DOHH2 (cell line): ENCODE results near the gene ADAM8.

Experiments
- H3F3A ChIP-seq: fragments of 200-600 bp; sonication (generic), shearing (Covaris generic); 2 replicates; pipeline ENCODE4 v1.6.0; 2016; ENCODE audit warnings: antibody characterized with exemption, mild to moderate bottlenecking; ENCODE audit not compliant: control insufficient read depth, insufficient read depth
- H3K27ac ChIP-seq: fragments of 200-600 bp; sonication (generic); 2 replicates; pipeline ENCODE4 v1.5.1; 2014; ENCODE audit warnings: low read depth, mild to moderate bottlenecking, low read length, moderate library complexity
- H3K27me3 ChIP-seq: fragments of 200-600 bp; sonication (generic); 2 replicates; pipeline ENCODE4 v1.6.1; 2014; ENCODE audit warnings: mild to moderate bottlenecking, low read length, mixed read lengths; ENCODE audit not compliant: control insufficient read depth
- H3K36me3 ChIP-seq: fragments of 200-600 bp; sonication (generic); 2 replicates; pipeline ENCODE4 v1.6.1; 2014; ENCODE audit warnings: mild to moderate bottlenecking, low read length, moderate library complexity, mixed read lengths; ENCODE audit not compliant: control insufficient read depth
- H3K4me1 ChIP-seq: fragments of 200-600 bp; sonication (generic); 2 replicates; pipeline ENCODE4 v1.6.1; 2014; ENCODE audit warnings: mild to moderate bottlenecking, low read length, mixed read lengths; ENCODE audit not compliant: control insufficient read depth
- H3K4me2 ChIP-seq: fragments of 200-600 bp; sonication (generic); 2 replicates; pipeline ENCODE4 v1.6.0; 2014; ENCODE audit warnings: mild to moderate bottlenecking, low read length, moderate library complexity
- H3K4me3 ChIP-seq: fragments of 200-600 bp; sonication (generic); 2 replicates; pipeline ENCODE4 v1.5.1; 2014; ENCODE audit warnings: mild to moderate bottlenecking, low read length, mixed read lengths
- H3K79me2 ChIP-seq: fragments of 200-600 bp; sonication (generic); 2 replicates; pipeline ENCODE4 v1.6.1; 2014; ENCODE audit warnings: mild to moderate bottlenecking, low read length, mixed read lengths; ENCODE audit not compliant: control insufficient read depth
- H3K9me2 ChIP-seq: fragments of 200-600 bp; sonication (generic); replicated peaks from 2 replicates; pipeline ENCODE4 v1.6.1; 2014; ENCODE audit warnings: mild to moderate bottlenecking, low read length, mixed read lengths; ENCODE audit not compliant: control insufficient read depth
- H3K9me3 ChIP-seq: fragments of 200-600 bp; sonication (generic); 2 replicates; pipeline ENCODE4 v1.6.1; 2014; ENCODE audit warnings: antibody characterized with exemption, low read length, mixed read lengths; ENCODE audit not compliant: control insufficient read depth, insufficient read depth
- H4K20me1 ChIP-seq: fragments of 200-600 bp; sonication (generic); 2 replicates; pipeline ENCODE4 v1.6.0; 2014; ENCODE audit warnings: low read depth, mild to moderate bottlenecking, antibody characterized with exemption, low read length, moderate library complexity; ENCODE audit not compliant: control insufficient read depth, insufficient read depth
- EZH2phosphoT487 ChIP-seq: fragments of 200-600 bp; sonication (generic); IDR thresholded peaks from 2 replicates; pipeline ENCODE4 v1.6.1; 2017; ENCODE audit warnings: borderline replicate concordance, mild to moderate bottlenecking, antibody characterized with exemption, low read length, moderate library complexity, mixed read lengths
- TF ChIP-seq, protein P1 (sequence below): fragments of 200-600 bp; sonication (generic); IDR thresholded peaks from one replicate; pipeline ENCODE4 v1.5.1; 2014; ENCODE audit warnings: antibody characterized with exemption, mild to moderate bottlenecking, low read depth, low read length; ENCODE audit not compliant: poor library complexity, severe bottlenecking

Gene ADAM8

DNA sequence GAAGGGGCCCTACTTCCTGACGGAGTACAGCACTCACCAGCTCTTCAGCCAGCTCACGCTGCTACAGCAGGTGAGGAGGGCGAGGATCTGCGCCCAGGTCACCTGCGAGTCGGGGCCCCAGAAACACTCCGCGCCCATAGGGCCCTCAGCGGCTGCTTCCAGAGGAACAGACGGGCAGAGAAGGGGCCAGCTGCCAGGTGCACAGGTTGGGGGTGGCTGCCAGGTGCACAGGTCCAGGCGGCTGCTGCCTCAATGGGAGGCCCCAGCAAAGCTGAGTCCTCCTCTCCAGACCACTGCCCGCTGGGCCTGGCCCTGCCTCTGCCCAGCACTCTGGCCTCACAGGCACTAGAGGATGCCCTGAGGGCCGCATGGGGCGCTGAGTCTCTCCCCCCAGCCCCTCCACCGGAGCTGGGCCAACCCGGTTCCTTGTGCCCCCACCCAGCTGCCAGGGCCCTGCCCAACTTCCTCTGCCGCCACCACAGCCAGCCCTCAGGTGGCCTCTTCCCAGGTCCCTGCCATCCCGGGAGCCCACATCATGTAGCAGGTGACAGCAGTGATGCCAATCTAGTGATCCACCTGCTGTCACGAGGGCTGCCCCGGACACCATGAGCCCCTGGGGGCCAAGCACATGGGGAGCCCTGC is 63.7 kb downstream of the ADAM8 start:
- H3K4me1 ChIP-seq: no peaks in the 10 kb centered on the region
- no peak overlapping the region for H3K4me3 ChIP-seq
- H3K9me2 ChIP-seq: no peaks in the 10 kb centered on the region
- no peaks in the 10 kb centered on the region for H3K27me3 ChIP-seq
- no peaks in the 10 kb centered on the region for H4K20me1 ChIP-seq
- no peaks in the 10 kb centered on the region for H3K79me2 ChIP-seq
- no peaks in the 10 kb centered on the region for H3K36me3 ChIP-seq
- no peaks in the 10 kb centered on the region for H3F3A ChIP-seq
- H3K4me2 ChIP-seq: no peak overlapping the region
- H3K27ac ChIP-seq: no peak overlapping the region
- TF ChIP-seq EZH2phosphoT487: no peak
- TF ChIP-seq, protein P1, sequence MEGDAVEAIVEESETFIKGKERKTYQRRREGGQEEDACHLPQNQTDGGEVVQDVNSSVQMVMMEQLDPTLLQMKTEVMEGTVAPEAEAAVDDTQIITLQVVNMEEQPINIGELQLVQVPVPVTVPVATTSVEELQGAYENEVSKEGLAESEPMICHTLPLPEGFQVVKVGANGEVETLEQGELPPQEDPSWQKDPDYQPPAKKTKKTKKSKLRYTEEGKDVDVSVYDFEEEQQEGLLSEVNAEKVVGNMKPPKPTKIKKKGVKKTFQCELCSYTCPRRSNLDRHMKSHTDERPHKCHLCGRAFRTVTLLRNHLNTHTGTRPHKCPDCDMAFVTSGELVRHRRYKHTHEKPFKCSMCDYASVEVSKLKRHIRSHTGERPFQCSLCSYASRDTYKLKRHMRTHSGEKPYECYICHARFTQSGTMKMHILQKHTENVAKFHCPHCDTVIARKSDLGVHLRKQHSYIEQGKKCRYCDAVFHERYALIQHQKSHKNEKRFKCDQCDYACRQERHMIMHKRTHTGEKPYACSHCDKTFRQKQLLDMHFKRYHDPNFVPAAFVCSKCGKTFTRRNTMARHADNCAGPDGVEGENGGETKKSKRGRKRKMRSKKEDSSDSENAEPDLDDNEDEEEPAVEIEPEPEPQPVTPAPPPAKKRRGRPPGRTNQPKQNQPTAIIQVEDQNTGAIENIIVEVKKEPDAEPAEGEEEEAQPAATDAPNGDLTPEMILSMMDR: no peak
- peaks cover 18% of the 10 kb centered on the region for H3K9me3 ChIP-seq
